HFFc6 (cell line): Measurements from ENCODE around the gene PLEKHN1. TPM values are rescaled to one million over a fixed set of nuclear protein-coding genes. Genes with fewer than 3 reads are reported as not detected.
A peak's percentile ranks its signal among the peaks of the same experiment; 100 is the strongest.

Source experiments
- DNase-seq: peaks from one replicate; pipeline ENCODE4 v3.0.0-alpha.2; 2018
- H3K27ac Mint-ChIP-seq: 2 replicates; pipeline ENCODE4 v1.8.0; 2020; ENCODE audit warnings: mild to moderate bottlenecking, mixed read lengths
- H3K27me3 Mint-ChIP-seq: 2 replicates; pipeline ENCODE4 v1.8.0; 2021; ENCODE audit warnings: mild to moderate bottlenecking, moderate library complexity, mixed read lengths; ENCODE audit not compliant: insufficient read depth
- H3K36me3 Mint-ChIP-seq: 2 replicates; pipeline ENCODE4 v1.8.0; 2021; ENCODE audit warnings: low read depth, mixed read lengths
- H3K4me1 Mint-ChIP-seq: 2 replicates; pipeline ENCODE4 v1.8.0; 2020; ENCODE audit warnings: low read depth, mixed read lengths
- H3K4me3 Mint-ChIP-seq: 2 replicates; pipeline ENCODE4 v1.8.0; 2020; ENCODE audit warnings: mild to moderate bottlenecking, moderate library complexity, mixed read lengths
- H3K9me3 Mint-ChIP-seq: 2 replicates; pipeline ENCODE4 v1.8.0; 2020; ENCODE audit warnings: mild to moderate bottlenecking, mixed read lengths
- CTCF ChIP-seq: fragments of 200-600 bp; sonication (generic); IDR thresholded peaks from 2 replicates; pipeline ENCODE4 v1.5.0; 2021; ENCODE audit warnings: antibody characterized with exemption, mild to moderate bottlenecking
- total RNA-seq, 6 experiments: library from RNA; stranded (reverse); fragmentation: NEBNext Ultra II Directional; extraction: Animal tissue kit (Norgen Biotek cat#: 25700); gene quantifications; 2 replicates in 1 of 6; 3 replicates in 5 of 6; pipeline ENCODE4 v1.2.3, GENCODE V29; 2021

The PLEKHN1 gene
- total RNA-seq, 6 experiments from 2014 or later: 5.2 to 6.9 (median 6.0) TPM

- Mint-ChIP-seq H3K36me3 (peaks cover 5% of the 10 kb centered on the region), H3K4me3 (peak overlapping the region; percentile 82), H3K9me3 (no peaks in the 10 kb centered on the region), H3K4me1 (peaks cover 23% of the 10 kb centered on the region), H3K27me3 (no peaks in the 10 kb centered on the region; the same call in 1 of the 2 replicates), H3K27ac (peak overlapping the region; percentile 66)
- no peak for DNase-seq
- TF ChIP-seq CTCF: no peak
Observed at GRCh38 chr1:1022302-1023009, 56.2 kb downstream of the PLEKHN1 start.

- no peak for TF ChIP-seq CTCF
- Mint-ChIP-seq H3K9me3 (no peaks in the 10 kb centered on the region), H3K4me1 (peaks cover 23% of the 10 kb centered on the region), H3K27ac (peak overlapping the region; percentile 45; the same call in 1 of the 2 replicates), H3K4me3 (no peak overlapping the region), H3K27me3 (no peaks in the 10 kb centered on the region; the same call in 1 of the 2 replicates), H3K36me3 (peaks cover 5% of the 10 kb centered on the region)
- no peak for DNase-seq
Observed at GRCh38 chr1:1023700-1024099, 57.4 kb downstream of the PLEKHN1 start.

GRCh38 chr1:1024149-1024770 is 58.0 kb downstream of the PLEKHN1 start:
- no peak for DNase-seq
- H3K27me3 Mint-ChIP-seq: no peaks in the 10 kb centered on the region; the same call in 1 of the 2 replicates
- no peak overlapping the region for H3K4me3 Mint-ChIP-seq
- TF ChIP-seq CTCF: no peak
- peaks cover 23% of the 10 kb centered on the region for H3K4me1 Mint-ChIP-seq
- no peaks in the 10 kb centered on the region for H3K9me3 Mint-ChIP-seq
- H3K27ac Mint-ChIP-seq: no peak overlapping the region
- H3K36me3 Mint-ChIP-seq: peaks cover 5% of the 10 kb centered on the region

- Mint-ChIP-seq H3K27ac (no peak overlapping the region), H3K9me3 (no peaks in the 10 kb centered on the region), H3K4me1 (peaks cover 23% of the 10 kb centered on the region), H3K27me3 (no peaks in the 10 kb centered on the region; the same call in 1 of the 2 replicates), H3K4me3 (no peak overlapping the region), H3K36me3 (peaks cover 5% of the 10 kb centered on the region)
- DNase-seq: no peak
- no peak for TF ChIP-seq CTCF
Observed at GRCh38 chr1:1024771-1025699, 58.8 kb downstream of the PLEKHN1 start.

Other genes with a start within 250 kb of the PLEKHN1 start
- 10 to 100 TPM; 20.6 to 29.3 (median 27.5) TPM for gene SAMD11, start 42.6 kb upstream of the PLEKHN1 start, total RNA-seq
- 100 to 1,000 TPM; 112 to 142 (median 119) TPM for gene NOC2L, start 7.2 kb upstream of the PLEKHN1 start, total RNA-seq
- 10 to 100 TPM; 12.2 to 17.5 (median 13.2) TPM for gene KLHL17, start 5.9 kb upstream of the PLEKHN1 start, total RNA-seq
- under 1 TPM in 2 of 6 experiments, not detected in 4; 0.17 to 0.18 TPM for gene PERM1, start 15.6 kb downstream of the PLEKHN1 start, total RNA-seq
- gene HES4, start 33.6 kb downstream of the PLEKHN1 start, total RNA-seq: 10 to 100 TPM; 14.1 to 17.4 (median 15.6) TPM
- 10 to 100 TPM; 38.4 to 89.1 (median 42.1) TPM for gene ISG15, start 47.0 kb downstream of the PLEKHN1 start, total RNA-seq
- 100 to 1,000 TPM; 131 to 164 (median 140) TPM for gene AGRN, start 53.6 kb downstream of the PLEKHN1 start, total RNA-seq
- gene RNF223, start 107.8 kb downstream of the PLEKHN1 start, total RNA-seq: not detected
- 10 to 100 TPM in 1 of 6 experiments, 1 to 10 TPM in 5; 8.7 to 10.3 (median 9.6) TPM for gene C1orf159, start 149.6 kb downstream of the PLEKHN1 start, total RNA-seq
- not detected for gene TTLL10, start 207.4 kb downstream of the PLEKHN1 start, total RNA-seq
- not detected for gene TNFRSF18, start 240.1 kb downstream of the PLEKHN1 start, total RNA-seq
- gene TNFRSF4, start 247.7 kb downstream of the PLEKHN1 start, total RNA-seq: under 1 TPM in 1 of 6 experiments, not detected in 5; 0.17 TPM